HepG2 (cell line): Measurements from ENCODE around the gene TUBA8. TPM values are rescaled to one million over a fixed set of nuclear protein-coding genes. Genes with fewer than 3 reads are reported as not detected.
"Not testable (repeated sequence)": the region's sequence is repeated elsewhere in the genome, so short reads cannot be mapped to it uniquely, and the experiment has no call there.

Source experiments
- ATAC-seq: fragments of 200-7000 bp; cut with Tn5 transposase; 3 replicates; pipeline ENCODE4 v1.9.1; 2020; ENCODE audit warnings: mild to moderate bottlenecking, moderate library complexity
- BruUV-seq: library from RNA; stranded (reverse); fragments of 400-500 nt; replicated peaks from 2 replicates; lab custom pipeline; 2021; lab: Mats Ljungman, UMichigan
- CTCF ChIA-PET: fragments of 300-600 bp; formaldehyde crosslinking; extraction: SDS; loops from one replicate; lab custom pipeline; 2021; ENCODE audit warnings: low total read pairs, inconsistent platforms, low intra/inter-chr PET ratio; lab: Yijun Ruan, JAX
- POLR2A ChIA-PET: fragments of 350-600 bp; sonication (Branson Sonifier 250); formaldehyde crosslinking; loops from one replicate; lab custom pipeline; 2020; ENCODE audit warnings: antibody characterized with exemption, inconsistent platforms; lab: Yijun Ruan, JAX
- DNase-seq: peaks from one replicate; pipeline ENCODE4 v3.0.0-alpha.2; 2015; ENCODE audit warnings: low spot score
- FAIRE-seq: peaks from 3 replicates; lab custom pipeline; 2011; peaks lifted over from hg19 to GRCh38; lab: Jason Lieb, UNC
- H2AFZ ChIP-seq: one replicate; pipeline ENCODE4 v1.6.1; 2011; ENCODE audit warnings: low read length, inconsistent platforms
- H3K27ac ChIP-seq: fragments of 300-600 bp; 3 replicates; pipeline ENCODE4 v1.8.0; 2011; ENCODE audit warnings: mixed run types, mild to moderate bottlenecking, mixed read lengths, low read length, inconsistent platforms; ENCODE audit not compliant: insufficient read depth; ENCODE audit errors: extremely low read length
- H3K27me3 ChIP-seq, 2 experiments: fragments of 200-600 bp in 1 of 2; 2 replicates in 1 of 2; 3 replicates in 1 of 2; pipeline versions ENCODE4 v1.6.0 to v1.8.0; 2011; ENCODE audit warnings: low read length in 2 of 2, mild to moderate bottlenecking in 2 of 2, moderate library complexity in 2 of 2, inconsistent platforms in 1 of 2; ENCODE audit not compliant: insufficient read depth in 2 of 2, control insufficient read depth in 1 of 2
- H3K36me3 ChIP-seq, 2 experiments: fragments of 200-600 bp in 1 of 2; replicated peaks in 1 of 2; 2 replicates in 1 of 2; 3 replicates in 1 of 2; pipeline versions ENCODE4 v1.5.1 to v1.8.0; 2011; ENCODE audit warnings: low read length in 2 of 2, inconsistent platforms in 1 of 2; ENCODE audit not compliant: insufficient read depth in 2 of 2, control insufficient read depth in 1 of 2
- H3K4me1 ChIP-seq: 2 replicates; pipeline ENCODE4 v1.5.1; 2012; ENCODE audit warnings: low read length, inconsistent platforms; ENCODE audit not compliant: insufficient read depth
- H3K4me2 ChIP-seq: 2 replicates; pipeline ENCODE4 v1.6.0; 2011; ENCODE audit warnings: low read depth, low read length, inconsistent platforms
- H3K4me3 ChIP-seq, 3 experiments: fragments of 200-600 bp in 1 of 3; sonication (generic), shearing (Covaris generic) in 1 of 3; replicated peaks in 1 of 3; 2 replicates each; pipeline ENCODE4 v1.5.1; 2011 to 2016; ENCODE audit warnings: low read length in 3 of 3, inconsistent platforms in 2 of 3, low read depth in 2 of 3, mild to moderate bottlenecking in 2 of 3, control low read depth in 1 of 3, mixed read lengths in 1 of 3; ENCODE audit not compliant: insufficient read depth in 1 of 3
- H3K79me2 ChIP-seq: one replicate; pipeline ENCODE4 v1.6.1; 2011; ENCODE audit warnings: low read length, inconsistent platforms; ENCODE audit not compliant: insufficient read depth
- H3K9ac ChIP-seq: 2 replicates; pipeline ENCODE4 v1.6.0; 2011; ENCODE audit warnings: mild to moderate bottlenecking, low read depth, low read length, inconsistent platforms; ENCODE audit not compliant: insufficient read depth
- H3K9me3 ChIP-seq: 2 replicates; pipeline ENCODE4 v1.5.1; 2012; ENCODE audit warnings: mild to moderate bottlenecking, low read length
- H4K20me1 ChIP-seq: 2 replicates; pipeline ENCODE4 v1.6.0; 2011; ENCODE audit warnings: inconsistent platforms, mild to moderate bottlenecking, low read length, moderate library complexity; ENCODE audit not compliant: insufficient read depth
- ADNP ChIP-seq: sonication (generic); formaldehyde crosslinking; IDR thresholded peaks from 2 replicates; pipeline ENCODE4 v1.4.0; 2020; ENCODE audit warnings: missing genetic modification reagents
- CAMTA2 ChIP-seq: sonication (generic); formaldehyde crosslinking; IDR thresholded peaks from 2 replicates; pipeline ENCODE4 v1.4.0; 2020; ENCODE audit warnings: mild to moderate bottlenecking, missing genetic modification reagents, borderline replicate concordance
- CEBPB ChIP-seq: IDR thresholded peaks from 2 replicates; pipeline ENCODE4 v1.6.1; 2011; ENCODE audit warnings: low read depth, low read length, improper control_type of control experiment, borderline replicate concordance
- CEBPG ChIP-seq: IDR thresholded peaks from 2 replicates; pipeline ENCODE4 v1.6.1; 2016
- CTCF ChIP-seq: sonication (generic); formaldehyde crosslinking; IDR thresholded peaks from 2 replicates; pipeline ENCODE4 v1.5.0; 2020; ENCODE audit warnings: mild to moderate bottlenecking, missing genetic modification reagents, moderate library complexity
- RAD21 ChIP-seq: fragments of 450-650 bp; formaldehyde crosslinking; IDR thresholded peaks from 2 replicates; pipeline ENCODE4 v1.5.0; 2020; ENCODE audit warnings: mild to moderate bottlenecking
- SMC3 ChIP-seq: IDR thresholded peaks from 2 replicates; pipeline ENCODE4 v1.6.1; 2011; ENCODE audit warnings: low read length, improper control_type of control experiment
- STAG1 ChIP-seq: sonication (generic); formaldehyde crosslinking; IDR thresholded peaks from 2 replicates; pipeline ENCODE4 v1.4.0; 2020; ENCODE audit warnings: missing genetic modification reagents
- TEAD3 ChIP-seq: optimal IDR thresholded peaks from 2 replicates; pipeline ENCODE3; 2016; ENCODE audit warnings: borderline replicate concordance
- ZNF234 ChIP-seq: sonication (generic); formaldehyde crosslinking; conservative IDR thresholded peaks from 2 replicates; pipeline ENCODE4 v1.5.1; 2020; ENCODE audit warnings: mild to moderate bottlenecking, missing genetic modification reagents
- ZNF513 ChIP-seq: sonication (generic); formaldehyde crosslinking; conservative IDR thresholded peaks from 2 replicates; pipeline ENCODE4 v1.5.0; 2020; ENCODE audit warnings: missing genetic modification reagents
- WGBS: methylation state at CpG from one replicate; pipeline ENCODE4 v1.1.6; 2017; ENCODE audit warnings: low lambda C conversion rate; 5-methylcytosine and 5-hydroxymethylcytosine counted together
- in situ Hi-C: cut with HindIII; loops from 2 replicates; pipeline ENCODE4 v1.10.0; 2017; ENCODE audit warnings: low pct_unique_long_range_greater_than_20kb; ENCODE audit not compliant: extremely low pct_ligation_motif_present
- intact Hi-C: fragments of 100-400 bp; cut with micrococcal nuclease; formaldehyde crosslinking; loops from one replicate; pipeline ENCODE4 v1.10.0; 2022; ENCODE audit not compliant: unreplicated experiment
- polyA plus RNA-seq, 8 experiments: library from polyadenylated mRNA; depleted of rRNA in 3 of 8; stranded (reverse) in 7 of 8; unstranded in 1 of 8; fragments of >200 nt; fragmentation: Illumina TruSeq in 4 of 8; extraction: Trizol in 4 of 8; gene quantifications; 2 replicates each; pipeline versions ENCODE4 v1.2.1 to v1.2.3, GENCODE V29; 2011 to 2016; ENCODE audit warnings: low read depth in 4 of 8, missing spikeins in 1 of 8, mixed read lengths in 1 of 8; ENCODE audit not compliant: insufficient read depth in 1 of 8
- total RNA-seq, 5 experiments: library from RNA; depleted of rRNA; stranded (reverse); fragments of >200 nt; fragmentation: Illumina TruSeq; extraction: Trizol; gene quantifications; 2 replicates each; pipeline ENCODE4 v1.2.3, GENCODE V29; 2016; ENCODE audit warnings: low read depth in 1 of 5

The TUBA8 gene
- total and polyA plus RNA-seq, 2 of the 13 experiments (the other 11 are each of a cell fraction or from before 2014, with no cell fraction given), result 0.35 to 0.69 TPM

GRCh38 chr22:18121954-18122554 is 11.4 kb downstream of the TUBA8 start:
- intact Hi-C loops, result no loop called here
- no peaks in the 10 kb centered on the region for H3K36me3 ChIP-seq
- no peak overlapping the region for H3K4me3 ChIP-seq
- peak; percentile 87 for ATAC-seq
- peaks cover 7% of the 10 kb centered on the region for H3K4me1 ChIP-seq
- DNase-seq, result peak; percentile 43
- no peaks in the 10 kb centered on the region for H3K79me2 ChIP-seq
- WGBS, result 15% methylated on average over 4 of the region's 5 CpGs
- H3K27me3 ChIP-seq, result 0 out of 5 replicates have a peak, but pooled peaks cover 0 to 2% of the 10 kb centered on the region in 2 experiments
- H3K9me3 ChIP-seq, result no peaks in the 10 kb centered on the region
- H3K4me2 ChIP-seq, result peak overlapping the region; percentile 57
- CTCF ChIA-PET, result no interaction called here
- H2AFZ ChIP-seq, result no peak overlapping the region
- no peak for TF ChIP-seq ZNF513 (CRISPR knock-in tag)
- TF ChIP-seq CEBPB, result 0 out of 2 replicates have a peak, but pooled peaks have one; percentile 23
- TF ChIP-seq RAD21 (CRISPR knock-in tag), result peak; percentile 56
- TF ChIP-seq CAMTA2 (CRISPR knock-in tag), result peak; percentile 26; the same call in 1 of the 2 replicates
- TF ChIP-seq ZNF234 (CRISPR knock-in tag), result no peak
- no peak for TF ChIP-seq ADNP (CRISPR knock-in tag)
- peak; percentile 81 for TF ChIP-seq STAG1 (CRISPR knock-in tag)
- peak; percentile 77 for TF ChIP-seq CTCF (CRISPR knock-in tag)
- peak; percentile 67; the same call in 1 of the 2 replicates for TF ChIP-seq SMC3
- TF ChIP-seq CEBPG (CRISPR knock-in tag), result 0 out of 2 replicates have a peak, but pooled peaks have one; percentile 19
- peak; percentile 23 for TF ChIP-seq TEAD3 (CRISPR knock-in tag)
- TF ChIP-seq, all 625 proteins: peak for 8
- POLR2A ChIA-PET, result no interaction called here
- no peak overlapping the region for H3K9ac ChIP-seq
- peak; percentile 34 for FAIRE-seq
- no peaks in the 10 kb centered on the region for H4K20me1 ChIP-seq
- H3K27ac ChIP-seq, result no peak overlapping the region
- in situ Hi-C loops, result no loop called here
- BruUV-seq, result no TSS peak

GRCh38 chr22:18123476-18124025 is 12.9 kb downstream of the TUBA8 start:
- H3K9me3 ChIP-seq, H3K9ac ChIP-seq, BruUV-seq, DNase-seq, H3K27me3 ChIP-seq, intact Hi-C loops, ATAC-seq, H3K36me3 ChIP-seq, H3K27ac ChIP-seq, H2AFZ ChIP-seq, H3K4me3 ChIP-seq, CTCF ChIA-PET, H3K79me2 ChIP-seq, H3K4me2 ChIP-seq, in situ Hi-C loops, H3K4me1 ChIP-seq, FAIRE-seq, H4K20me1 ChIP-seq: not testable (repeated sequence)
- POLR2A ChIA-PET, result interaction anchor here (1.0 kb wide), 1 partner anchor 26 kb away, joined by 4 read pairs; the partner anchor contains the start of gene USP18
- WGBS, result 94% methylated on average over 16 of the region's 19 CpGs
